Vagina (tissue), 2 donors: Measurements from ENCODE around the gene PAWR.

Experiments used
- POLR2A ChIP-seq, 2 donors: fragments of 450-650 bp; IDR thresholded peaks; one replicate each; pipeline ENCODE4 v1.6.1; 2017; ENCODE audit warnings: antibody characterized with exemption in 2 of 2, mild to moderate bottlenecking in 2 of 2, moderate library complexity in 2 of 2
- POLR2AphosphoS5 ChIP-seq, 2 donors: sonication (generic); formaldehyde crosslinking; IDR thresholded peaks; one replicate each; pipeline ENCODE4 v1.9.0; 2017; ENCODE audit warnings: antibody characterized with exemption in 2 of 2, mild to moderate bottlenecking in 2 of 2, low read depth in 1 of 2; ENCODE audit not compliant: insufficient read depth in 1 of 2
- TF ChIP-seq, protein P1 (sequence below), 3 experiments: fragments of 450-650 bp in 2 of 3; fragments of 200-600 bp in 1 of 3; sonication (generic) in 1 of 3; IDR thresholded peaks; one replicate each; pipeline ENCODE4 v1.5.1; 2017 to 2019; ENCODE audit warnings: antibody characterized with exemption in 3 of 3, mild to moderate bottlenecking in 2 of 3, moderate library complexity in 2 of 3

DNA sequence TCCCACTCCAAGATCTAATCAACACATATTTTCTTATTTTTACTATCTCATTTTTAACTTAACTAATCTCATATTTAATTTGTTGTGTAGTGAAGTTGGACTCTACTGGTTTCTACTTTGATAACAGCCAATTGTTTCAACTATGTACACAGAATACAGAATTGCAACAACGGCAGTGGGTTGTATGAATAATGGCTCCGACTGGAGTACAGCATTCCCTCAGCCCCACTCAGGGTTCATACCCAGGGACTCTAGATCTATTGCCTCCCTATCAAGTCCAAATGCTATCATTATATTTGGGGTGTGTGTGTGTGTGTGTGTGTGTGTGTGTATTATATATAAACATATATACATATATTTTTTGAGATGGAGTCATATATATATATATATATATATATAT lies 52.3 kb downstream of the PAWR start:
- TF ChIP-seq POLR2A (IDR thresholded peaks at IDR 0.05) (no peak), POLR2AphosphoS5 (IDR thresholded peaks at IDR 0.05; ENCODE audit: insufficient read depth in 1 of 2, low read depth in 1 of 2) (no peak)
- TF ChIP-seq, protein P1, sequence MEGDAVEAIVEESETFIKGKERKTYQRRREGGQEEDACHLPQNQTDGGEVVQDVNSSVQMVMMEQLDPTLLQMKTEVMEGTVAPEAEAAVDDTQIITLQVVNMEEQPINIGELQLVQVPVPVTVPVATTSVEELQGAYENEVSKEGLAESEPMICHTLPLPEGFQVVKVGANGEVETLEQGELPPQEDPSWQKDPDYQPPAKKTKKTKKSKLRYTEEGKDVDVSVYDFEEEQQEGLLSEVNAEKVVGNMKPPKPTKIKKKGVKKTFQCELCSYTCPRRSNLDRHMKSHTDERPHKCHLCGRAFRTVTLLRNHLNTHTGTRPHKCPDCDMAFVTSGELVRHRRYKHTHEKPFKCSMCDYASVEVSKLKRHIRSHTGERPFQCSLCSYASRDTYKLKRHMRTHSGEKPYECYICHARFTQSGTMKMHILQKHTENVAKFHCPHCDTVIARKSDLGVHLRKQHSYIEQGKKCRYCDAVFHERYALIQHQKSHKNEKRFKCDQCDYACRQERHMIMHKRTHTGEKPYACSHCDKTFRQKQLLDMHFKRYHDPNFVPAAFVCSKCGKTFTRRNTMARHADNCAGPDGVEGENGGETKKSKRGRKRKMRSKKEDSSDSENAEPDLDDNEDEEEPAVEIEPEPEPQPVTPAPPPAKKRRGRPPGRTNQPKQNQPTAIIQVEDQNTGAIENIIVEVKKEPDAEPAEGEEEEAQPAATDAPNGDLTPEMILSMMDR (IDR thresholded peaks at IDR 0.05), result no peak
